KMS-11 (cell line): ENCODE results near the gene KCNH6.
A peak's percentile ranks its signal among the peaks of the same experiment; 100 is the strongest.

ENCODE experiments used
- H2AFZ ChIP-seq: fragments of 200-600 bp; sonication (generic); 2 replicates; pipeline ENCODE4 v1.6.1; 2016; ENCODE audit warnings: antibody characterized with exemption, mixed run types, low read depth
- H3K27ac ChIP-seq: fragments of 200-600 bp; sonication (generic); 2 replicates; pipeline ENCODE4 v1.6.1; 2016; ENCODE audit warnings: mild to moderate bottlenecking, mixed run types
- H3K27me3 ChIP-seq: fragments of 200-600 bp; sonication (generic); 2 replicates; pipeline ENCODE4 v1.6.1; 2017; ENCODE audit warnings: mild to moderate bottlenecking, low read depth, mixed run types, moderate library complexity; ENCODE audit not compliant: insufficient read depth
- H3K36me3 ChIP-seq: fragments of 200-600 bp; sonication (generic); 2 replicates; pipeline ENCODE4 v1.6.1; 2017; ENCODE audit warnings: mild to moderate bottlenecking, mixed run types; ENCODE audit not compliant: insufficient read depth
- H3K4me1 ChIP-seq: fragments of 200-600 bp; sonication (generic); 2 replicates; pipeline ENCODE4 v1.6.1; 2016; ENCODE audit warnings: mild to moderate bottlenecking, low read depth, mixed run types; ENCODE audit not compliant: poor library complexity, severe bottlenecking
- H3K4me2 ChIP-seq: fragments of 200-600 bp; sonication (generic); 2 replicates; pipeline ENCODE4 v1.7.0; 2016; ENCODE audit warnings: mild to moderate bottlenecking, mixed run types
- H3K4me3 ChIP-seq: fragments of 200-600 bp; sonication (generic); IDR thresholded peaks from 2 replicates; pipeline ENCODE4 v1.6.1; 2017; ENCODE audit warnings: low read depth, low read length, mixed read lengths; ENCODE audit not compliant: insufficient read depth
- H3K79me2 ChIP-seq: fragments of 200-600 bp; sonication (generic); 2 replicates; pipeline ENCODE4 v1.6.1; 2016; ENCODE audit warnings: low read depth, mixed run types; ENCODE audit not compliant: insufficient read depth
- H3K9ac ChIP-seq: fragments of 200-600 bp; sonication (generic); 2 replicates; pipeline ENCODE4 v1.6.1; 2016; ENCODE audit warnings: mild to moderate bottlenecking, mixed run types
- H4K20me1 ChIP-seq: fragments of 200-600 bp; sonication (generic); 2 replicates; pipeline ENCODE4 v1.6.1; 2016; ENCODE audit warnings: mild to moderate bottlenecking, mixed run types; ENCODE audit not compliant: insufficient read depth
- TF ChIP-seq, protein P1 (sequence below): fragments of 200-600 bp; sonication (generic); conservative IDR thresholded peaks from 2 replicates; pipeline ENCODE4 v1.6.1; 2017; ENCODE audit warnings: low read depth, mild to moderate bottlenecking, antibody characterized with exemption, low read length, moderate library complexity, mixed read lengths

The KCNH6 gene

DNA sequence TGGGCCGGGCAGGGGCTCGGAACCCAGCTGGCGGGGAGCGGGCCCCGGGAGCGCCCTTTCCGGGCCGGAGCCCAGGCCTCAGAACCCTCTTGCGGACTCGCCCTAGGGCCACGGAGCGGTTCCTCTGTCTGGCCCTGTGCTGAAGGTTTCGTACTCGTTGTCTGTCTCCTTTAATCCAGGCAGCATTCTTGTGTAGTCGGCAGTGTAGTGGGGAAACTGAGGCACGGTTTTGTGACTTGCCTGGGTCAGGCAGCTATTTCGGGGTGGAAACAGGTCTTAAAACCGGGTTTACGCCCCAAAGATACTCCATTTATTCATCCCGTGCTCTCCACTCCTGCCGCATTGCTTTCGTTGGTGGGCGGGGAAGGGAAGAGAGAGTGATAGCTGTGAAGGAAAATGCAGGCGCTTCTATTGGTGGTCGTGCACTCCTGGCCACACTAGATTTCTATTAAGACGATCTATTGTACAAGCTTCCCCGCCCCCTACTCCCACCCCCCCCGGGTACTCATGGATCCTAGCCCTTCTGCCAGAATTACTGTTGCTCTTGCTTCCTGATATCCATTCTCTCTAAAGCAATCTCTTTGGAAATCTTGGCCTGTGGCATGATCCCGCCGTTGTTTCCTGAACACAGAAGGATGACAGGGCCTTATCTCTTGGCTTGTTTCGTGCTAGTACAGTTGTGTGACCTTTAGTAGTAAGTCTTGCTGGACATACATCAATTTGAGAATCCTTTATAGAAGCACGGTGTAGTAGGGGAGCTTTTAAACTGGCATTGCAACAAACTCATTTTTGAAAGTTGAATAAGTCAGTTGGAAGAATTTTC lies 27.9 kb downstream of the KCNH6 start:
- peak overlapping the region; percentile 79 for H3K27ac ChIP-seq
- H3K4me2 ChIP-seq = peak overlapping the region; percentile 99
- TF ChIP-seq, protein P1, sequence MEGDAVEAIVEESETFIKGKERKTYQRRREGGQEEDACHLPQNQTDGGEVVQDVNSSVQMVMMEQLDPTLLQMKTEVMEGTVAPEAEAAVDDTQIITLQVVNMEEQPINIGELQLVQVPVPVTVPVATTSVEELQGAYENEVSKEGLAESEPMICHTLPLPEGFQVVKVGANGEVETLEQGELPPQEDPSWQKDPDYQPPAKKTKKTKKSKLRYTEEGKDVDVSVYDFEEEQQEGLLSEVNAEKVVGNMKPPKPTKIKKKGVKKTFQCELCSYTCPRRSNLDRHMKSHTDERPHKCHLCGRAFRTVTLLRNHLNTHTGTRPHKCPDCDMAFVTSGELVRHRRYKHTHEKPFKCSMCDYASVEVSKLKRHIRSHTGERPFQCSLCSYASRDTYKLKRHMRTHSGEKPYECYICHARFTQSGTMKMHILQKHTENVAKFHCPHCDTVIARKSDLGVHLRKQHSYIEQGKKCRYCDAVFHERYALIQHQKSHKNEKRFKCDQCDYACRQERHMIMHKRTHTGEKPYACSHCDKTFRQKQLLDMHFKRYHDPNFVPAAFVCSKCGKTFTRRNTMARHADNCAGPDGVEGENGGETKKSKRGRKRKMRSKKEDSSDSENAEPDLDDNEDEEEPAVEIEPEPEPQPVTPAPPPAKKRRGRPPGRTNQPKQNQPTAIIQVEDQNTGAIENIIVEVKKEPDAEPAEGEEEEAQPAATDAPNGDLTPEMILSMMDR = no peak
- peak overlapping the region; percentile 39 for H3K4me3 ChIP-seq
- H3K4me1 ChIP-seq = peaks cover 28% of the 10 kb centered on the region
- peak overlapping the region; percentile 85 for H2AFZ ChIP-seq
- H4K20me1 ChIP-seq = 0 out of 2 replicates have a peak, but pooled peaks cover 5% of the 10 kb centered on the region
- H3K9ac ChIP-seq = peak overlapping the region; percentile 87
- no peaks in the 10 kb centered on the region for H3K36me3 ChIP-seq
- no peaks in the 10 kb centered on the region for H3K27me3 ChIP-seq
- H3K79me2 ChIP-seq = peaks cover 56% of the 10 kb centered on the region

DNA sequence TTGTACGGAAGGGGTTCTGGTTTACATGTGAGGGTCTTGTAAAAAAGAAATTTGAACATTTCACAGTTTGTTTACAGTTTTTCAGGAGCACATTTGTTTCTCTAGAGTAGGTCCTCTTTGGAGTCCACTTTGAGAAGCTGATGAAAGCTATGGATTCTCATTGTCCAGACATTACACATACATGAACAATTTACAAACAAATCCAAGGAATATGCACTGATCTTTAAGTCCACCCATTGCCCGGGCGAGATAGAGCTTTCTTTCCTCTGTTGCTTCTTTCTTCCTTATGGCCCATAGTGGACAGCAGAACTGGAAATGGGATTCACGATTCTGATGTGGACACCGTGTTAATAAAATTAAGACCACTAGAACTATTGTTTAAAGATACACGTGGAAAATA lies 29.1 kb downstream of the KCNH6 start:
- no peaks in the 10 kb centered on the region for H3K36me3 ChIP-seq
- H3K4me1 ChIP-seq = peaks cover 40% of the 10 kb centered on the region
- no peak overlapping the region for H3K27ac ChIP-seq
- H4K20me1 ChIP-seq = 0 out of 2 replicates have a peak, but pooled peaks cover 5% of the 10 kb centered on the region
- no peak overlapping the region; the same call in 1 of the 2 replicates for H3K9ac ChIP-seq
- peaks cover 68% of the 10 kb centered on the region for H3K79me2 ChIP-seq
- no peak overlapping the region for H2AFZ ChIP-seq
- no peaks in the 10 kb centered on the region for H3K27me3 ChIP-seq
- H3K4me2 ChIP-seq = peak overlapping the region; percentile 99
- H3K4me3 ChIP-seq = no peak overlapping the region
- TF ChIP-seq, protein P1 = no peak

DNA sequence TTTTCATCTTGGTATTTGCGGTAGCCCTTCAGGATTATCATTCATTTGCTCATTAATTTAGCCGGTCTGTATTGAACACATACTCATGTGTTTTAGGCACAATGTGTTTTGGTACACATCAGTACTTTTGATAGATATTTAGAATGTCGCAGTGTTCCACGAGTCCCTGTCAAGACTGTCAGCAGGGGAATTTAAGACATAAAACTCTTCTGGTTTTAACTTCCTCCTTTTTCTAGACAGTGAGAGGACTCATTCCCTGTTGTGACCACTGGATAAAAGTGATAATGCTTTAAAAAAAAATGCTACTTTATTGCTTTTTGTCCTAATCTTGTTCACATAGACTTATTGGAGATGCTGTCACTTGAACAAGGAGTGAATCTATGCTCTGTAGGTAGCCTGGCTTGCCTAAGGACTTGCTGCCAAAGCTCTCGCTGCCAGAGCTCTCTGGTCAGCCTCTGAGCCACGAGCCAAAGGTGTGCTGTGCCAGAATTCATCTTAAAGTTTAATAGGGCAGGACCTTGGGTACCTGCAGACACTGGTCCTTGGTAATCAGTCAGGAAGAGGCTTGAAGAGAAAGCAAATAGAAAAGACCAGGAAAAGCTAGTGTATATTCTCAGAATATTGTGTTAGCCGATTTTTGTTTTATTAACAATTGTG lies 32.5 kb downstream of the KCNH6 start:
- Histone ChIP-seq H3K36me3 (no peaks in the 10 kb centered on the region), H3K4me3 (no peak overlapping the region), H3K27me3 (no peaks in the 10 kb centered on the region), H3K9ac (no peak overlapping the region), H3K4me2 (no peak overlapping the region), H3K4me1 (peaks cover 33% of the 10 kb centered on the region), H3K27ac (no peak overlapping the region), H2AFZ (no peak overlapping the region), H3K79me2 (peaks cover 95% of the 10 kb centered on the region), H4K20me1 (peaks cover 10% of the 10 kb centered on the region; the same call in 1 of the 2 replicates)
- TF ChIP-seq, protein P1 = no peak

DNA sequence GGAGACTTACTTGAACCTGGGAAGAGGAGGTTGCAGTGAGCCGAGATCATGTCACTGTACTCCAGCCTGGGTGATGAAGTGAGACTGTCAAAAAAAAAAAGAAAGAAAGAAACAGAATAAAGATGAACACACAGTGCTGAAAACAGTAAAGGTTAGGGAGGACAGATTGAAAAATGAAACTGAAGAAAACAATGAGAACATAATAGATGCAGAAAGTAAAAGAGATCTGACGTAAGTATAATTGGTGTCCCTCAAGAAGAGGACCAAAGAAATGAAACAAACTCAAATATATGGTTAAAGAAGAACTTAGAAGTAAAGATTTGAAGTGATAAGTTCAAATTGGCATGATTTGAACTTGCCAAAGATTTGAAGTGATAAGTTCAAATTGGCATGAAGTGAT lies 34.3 kb downstream of the KCNH6 start:
- peaks cover 10% of the 10 kb centered on the region; the same call in 1 of the 2 replicates for H4K20me1 ChIP-seq
- H3K36me3 ChIP-seq = no peaks in the 10 kb centered on the region
- no peaks in the 10 kb centered on the region for H3K27me3 ChIP-seq
- H2AFZ ChIP-seq = no peak overlapping the region
- peaks cover 88% of the 10 kb centered on the region for H3K79me2 ChIP-seq
- TF ChIP-seq, protein P1 = no peak
- H3K4me1 ChIP-seq = peaks cover 26% of the 10 kb centered on the region
- H3K27ac ChIP-seq = no peak overlapping the region
- no peak overlapping the region for H3K4me3 ChIP-seq
- H3K4me2 ChIP-seq = no peak overlapping the region; the same call in 1 of the 2 replicates
- H3K9ac ChIP-seq = no peak overlapping the region
